SK-N-MC (cell line): Measurements from ENCODE around the gene PCBP4.

ENCODE experiments used
- FOXP2 ChIP-seq: optimal IDR thresholded peaks from 2 replicates; pipeline ENCODE3; 2011; ENCODE audit warnings: mild to moderate bottlenecking, moderate library complexity; ENCODE audit not compliant: insufficient read depth; ENCODE audit errors: extremely low read length, control extremely low read depth
- POLR2AphosphoS5 ChIP-seq: IDR thresholded peaks from 2 replicates; pipeline ENCODE4 v1.6.1; 2012; ENCODE audit warnings: mild to moderate bottlenecking, low read depth, low read length, borderline replicate concordance

DNA sequence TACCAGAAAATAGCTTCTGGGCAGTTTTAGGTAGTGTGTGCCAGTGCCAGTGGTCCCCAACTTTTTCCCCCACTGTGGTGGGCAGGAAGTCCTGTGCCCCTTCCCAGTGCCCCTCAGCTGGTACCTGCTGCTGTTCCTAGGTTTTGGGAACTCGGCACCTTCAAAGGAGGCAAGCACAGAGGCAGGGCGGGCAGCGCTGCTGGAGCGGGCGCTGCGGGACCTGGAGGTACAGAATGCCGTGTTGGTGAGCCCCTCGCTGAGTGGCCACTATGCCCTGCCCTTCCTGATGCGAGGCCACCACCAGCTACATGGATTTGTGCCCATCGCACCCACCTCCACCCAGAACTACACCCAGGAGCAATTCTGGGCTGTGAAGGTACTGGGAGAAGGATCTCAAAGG, 13.0 kb upstream of the PCBP4 start:
- TF ChIP-seq POLR2AphosphoS5 (no peak), FOXP2 (no peak)
